ENCODE measurements around the gene ITGB3.
"Not testable (repeated sequence)": the region's sequence is repeated elsewhere in the genome, so short reads cannot be mapped to it uniquely, and the experiment has no call there.

Gene ITGB3

GRCh38 chr17:47253541-47254402, at the start of gene ITGB3:
TSS of gene ITGB3 (plus strand) at chr17:47253827. CDS start at chr17:47253862, 35 bp downstream.
- DNase-seq (ENCODE audit: low spot score): peak; percentile 76

- DNase-seq (ENCODE audit: low spot score): no peak
Measured at GRCh38 chr17:47203984-47204721, 49.5 kb upstream of the ITGB3 start.

- DNase-seq (ENCODE audit: low spot score): peak; percentile 39
Measured at GRCh38 chr17:47204722-47205418, 48.8 kb upstream of the ITGB3 start.

GRCh38 chr17:47205419-47205963, 48.1 kb upstream of the ITGB3 start:
- DNase-seq (ENCODE audit: low spot score): peak; percentile 64

- DNase-seq (ENCODE audit: low spot score): no peak
Measured at GRCh38 chr17:47207143-47208067, 46.2 kb upstream of the ITGB3 start.

GRCh38 chr17:47208744-47209488, 44.7 kb upstream of the ITGB3 start, which contains the start of gene MYL4:
TSS of gene MYL4 (plus strand) at chr17:47209348. CDS start at chr17:47209423, 75 bp downstream.
- DNase-seq (ENCODE audit: low spot score): peak; percentile 27

GRCh38 chr17:47209499-47209898, 44.1 kb upstream of the ITGB3 start:
- DNase-seq (ENCODE audit: low spot score): no peak

GRCh38 chr17:47210105-47210504, 43.5 kb upstream of the ITGB3 start:
- no peak for DNase-seq (ENCODE audit: low spot score)

GRCh38 chr17:47210779-47211178, 42.8 kb upstream of the ITGB3 start:
- no peak for DNase-seq (ENCODE audit: low spot score)

- no peak for DNase-seq (ENCODE audit: low spot score)
Measured at GRCh38 chr17:47212458-47212857, 41.2 kb upstream of the ITGB3 start.

GRCh38 chr17:47213540-47213939, 40.1 kb upstream of the ITGB3 start:
- no peak for DNase-seq (ENCODE audit: low spot score)

- no peak for DNase-seq (ENCODE audit: low spot score)
Measured at GRCh38 chr17:47214931-47215330, 38.7 kb upstream of the ITGB3 start.

- DNase-seq (ENCODE audit: low spot score): not testable (repeated sequence)
Measured at GRCh38 chr17:47216821-47217220, 36.8 kb upstream of the ITGB3 start.

- DNase-seq (ENCODE audit: low spot score): not testable (repeated sequence)
Measured at GRCh38 chr17:47217279-47217678, 36.3 kb upstream of the ITGB3 start.

- DNase-seq (ENCODE audit: low spot score): no peak
Measured at GRCh38 chr17:47218896-47219430, 34.7 kb upstream of the ITGB3 start.

GRCh38 chr17:47219621-47220475, 33.8 kb upstream of the ITGB3 start:
- DNase-seq (ENCODE audit: low spot score): no peak

GRCh38 chr17:47220531-47220999, 33.1 kb upstream of the ITGB3 start:
- no peak for DNase-seq (ENCODE audit: low spot score)

- no peak for DNase-seq (ENCODE audit: low spot score)
Measured at GRCh38 chr17:47221154-47221553, 32.5 kb upstream of the ITGB3 start.

GRCh38 chr17:47222047-47222446, 31.6 kb upstream of the ITGB3 start:
- no peak for DNase-seq (ENCODE audit: low spot score)
